Mesenchymal stem cell (in vitro differentiated cells and primary cell): Measurements from ENCODE around the gene ZNF41.

Experiments used
- DNase-seq: peaks from one replicate; pipeline ENCODE4 v3.0.0-alpha.2; 2013
- H2AFZ ChIP-seq: one replicate; pipeline ENCODE4 v1.6.1; 2013; ENCODE audit warnings: low read depth, mild to moderate bottlenecking, control low read depth, inconsistent platforms, low read length, moderate library complexity
- H2AK5ac ChIP-seq: 2 replicates; pipeline ENCODE4 v1.6.1; 2013; ENCODE audit warnings: low read length, moderate library complexity, mild to moderate bottlenecking, inconsistent platforms; ENCODE audit not compliant: severe bottlenecking
- H2BK120ac ChIP-seq: one replicate; pipeline ENCODE4 v1.6.1; 2013; ENCODE audit warnings: low read depth, mild to moderate bottlenecking, inconsistent platforms, low read length, moderate library complexity
- H2BK12ac ChIP-seq, 2 experiments: one replicate each; pipeline ENCODE4 v1.6.1; 2013; ENCODE audit warnings: inconsistent platforms in 2 of 2, low read length in 2 of 2, mild to moderate bottlenecking in 2 of 2, moderate library complexity in 2 of 2, control low read depth in 1 of 2
- H2BK15ac ChIP-seq: one replicate; pipeline ENCODE4 v1.6.1; 2013; ENCODE audit warnings: mild to moderate bottlenecking, low read depth, inconsistent platforms; ENCODE audit not compliant: poor library complexity, severe bottlenecking
- H2BK5ac ChIP-seq: 2 replicates; pipeline ENCODE4 v1.6.1; 2013; ENCODE audit warnings: low read depth, mild to moderate bottlenecking, low read length, control low read depth, inconsistent platforms; ENCODE audit not compliant: poor library complexity, severe bottlenecking
- H3K14ac ChIP-seq, 2 experiments: one replicate each; pipeline ENCODE4 v1.6.1; 2013; ENCODE audit warnings: inconsistent platforms in 2 of 2, low read length in 2 of 2, control low read depth in 1 of 2, mild to moderate bottlenecking in 1 of 2, moderate library complexity in 1 of 2
- H3K18ac ChIP-seq, 2 experiments: one replicate each; pipeline ENCODE4 v1.6.1; 2013; ENCODE audit warnings: inconsistent platforms in 2 of 2, low read length in 2 of 2, control low read depth in 1 of 2, low read depth in 1 of 2, mild to moderate bottlenecking in 1 of 2
- H3K23ac ChIP-seq, 2 experiments: one replicate each; pipeline ENCODE4 v1.6.1; 2013; ENCODE audit warnings: inconsistent platforms in 2 of 2, low read length in 2 of 2, mild to moderate bottlenecking in 2 of 2, moderate library complexity in 2 of 2, control low read depth in 1 of 2
- H3K27ac ChIP-seq: 2 replicates; pipeline ENCODE4 v1.5.1; 2013; ENCODE audit warnings: mild to moderate bottlenecking, moderate library complexity, low read length, control low read depth, inconsistent platforms; ENCODE audit not compliant: poor library complexity, severe bottlenecking
- H3K27me3 ChIP-seq, 2 experiments: 2 replicates each; pipeline versions ENCODE4 v1.6.1 to v1.7.0; 2013; ENCODE audit warnings: low read length in 2 of 2, mild to moderate bottlenecking in 2 of 2, moderate library complexity in 2 of 2, control low read depth in 1 of 2, inconsistent platforms in 1 of 2; ENCODE audit not compliant: control insufficient read depth in 1 of 2, insufficient read depth in 1 of 2
- H3K36me3 ChIP-seq, 2 experiments: 2 replicates each; pipeline versions ENCODE4 v1.6.1 to v1.7.0; 2013; ENCODE audit warnings: low read length in 2 of 2, control low read depth in 1 of 2, inconsistent platforms in 1 of 2, low read depth in 1 of 2, mild to moderate bottlenecking in 1 of 2; ENCODE audit not compliant: insufficient read depth in 2 of 2, control insufficient read depth in 1 of 2
- H3K4ac ChIP-seq, 2 experiments: one replicate each; pipeline ENCODE4 v1.6.1; 2013; ENCODE audit warnings: inconsistent platforms in 2 of 2, low read length in 2 of 2, mild to moderate bottlenecking in 2 of 2, moderate library complexity in 2 of 2, control low read depth in 1 of 2, low read depth in 1 of 2
- H3K4me1 ChIP-seq: 2 replicates; pipeline ENCODE4 v1.6.1; 2013; ENCODE audit warnings: low read depth, low read length, control low read depth; ENCODE audit not compliant: control insufficient read depth, insufficient read depth
- H3K4me2 ChIP-seq: 2 replicates; pipeline ENCODE4 v1.6.1; 2013; ENCODE audit warnings: low read length, mild to moderate bottlenecking, inconsistent platforms; ENCODE audit not compliant: poor library complexity, severe bottlenecking
- H3K4me3 ChIP-seq, 2 experiments: 2 replicates each; pipeline versions ENCODE4 v1.5.1 to v1.7.0; 2013; ENCODE audit warnings: low read length in 2 of 2, mild to moderate bottlenecking in 2 of 2, control low read depth in 1 of 2, low read depth in 1 of 2; ENCODE audit not compliant: insufficient read depth in 1 of 2
- H3K79me1 ChIP-seq: replicated peaks from 2 replicates; pipeline ENCODE4 v1.6.1; 2013; ENCODE audit warnings: mild to moderate bottlenecking, control low read depth, low read length, inconsistent platforms; ENCODE audit not compliant: poor library complexity, severe bottlenecking
- H3K9ac ChIP-seq: 2 replicates; pipeline ENCODE4 v1.7.0; 2013; ENCODE audit warnings: mild to moderate bottlenecking, low read length, moderate library complexity
- H3K9me3 ChIP-seq: 2 replicates; pipeline ENCODE4 v1.7.0; 2013; ENCODE audit warnings: mild to moderate bottlenecking, low read length; ENCODE audit not compliant: control insufficient read depth
- H4K8ac ChIP-seq: one replicate; pipeline ENCODE4 v1.6.1; 2013; ENCODE audit warnings: inconsistent platforms, mild to moderate bottlenecking, low read length, moderate library complexity
- H4K91ac ChIP-seq: one replicate; pipeline ENCODE4 v1.6.1; 2013; ENCODE audit warnings: mild to moderate bottlenecking, low read length, inconsistent platforms
- WGBS: methylation state at CpG from one replicate; pipeline ENCODE4 v1.1.7; 2013; ENCODE audit warnings: mixed read lengths; 5-methylcytosine and 5-hydroxymethylcytosine counted together

The ZNF41 gene

DNA sequence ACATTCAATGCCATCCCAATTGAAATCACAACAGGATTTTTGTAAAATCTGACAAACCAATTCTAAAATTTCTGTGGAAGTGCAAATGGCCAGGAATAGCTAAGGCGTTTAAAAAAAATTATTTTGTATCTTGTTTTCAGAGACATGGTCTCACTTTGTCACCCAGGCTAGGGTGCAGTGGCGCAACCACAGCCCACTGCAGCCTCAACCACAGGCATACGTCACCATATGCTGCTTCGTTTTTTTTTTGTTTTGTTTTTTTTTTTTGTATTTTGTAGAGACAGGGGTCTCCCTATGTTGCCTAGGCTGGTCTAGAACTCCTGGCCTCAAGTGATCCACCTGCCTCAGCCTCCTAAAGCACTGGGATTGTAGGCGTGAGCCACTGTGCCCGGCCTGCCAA is 24.5 kb downstream of the ZNF41 start:
- H2BK12ac ChIP-seq: no peak overlapping the region
- H3K4me2 ChIP-seq: no peak overlapping the region
- H3K23ac ChIP-seq: no peak overlapping the region
- H3K4me3 ChIP-seq: no peak overlapping the region
- H3K27ac ChIP-seq: no peak overlapping the region
- WGBS: 98% methylated on average over 5 of the region's 6 CpGs
- H2BK120ac ChIP-seq: no peak overlapping the region
- no peaks in the 10 kb centered on the region for H3K27me3 ChIP-seq
- peaks cover 15 to 38% of the 10 kb centered on the region in 2 experiments for H3K36me3 ChIP-seq
- H3K79me1 ChIP-seq: peaks cover 3% of the 10 kb centered on the region
- no peak overlapping the region for H2BK15ac ChIP-seq
- H2BK5ac ChIP-seq: no peak overlapping the region
- H3K4ac ChIP-seq: no peak overlapping the region
- DNase-seq: no peak
- H3K14ac ChIP-seq: no peak overlapping the region
- no peak overlapping the region for H3K18ac ChIP-seq
- H3K9ac ChIP-seq: no peak overlapping the region
- H2AK5ac ChIP-seq: no peak overlapping the region
- no peak overlapping the region for H4K8ac ChIP-seq
- H4K91ac ChIP-seq: no peak overlapping the region
- H2AFZ ChIP-seq: no peak overlapping the region
- H3K9me3 ChIP-seq: peaks cover 39% of the 10 kb centered on the region
- no peaks in the 10 kb centered on the region for H3K4me1 ChIP-seq

DNA sequence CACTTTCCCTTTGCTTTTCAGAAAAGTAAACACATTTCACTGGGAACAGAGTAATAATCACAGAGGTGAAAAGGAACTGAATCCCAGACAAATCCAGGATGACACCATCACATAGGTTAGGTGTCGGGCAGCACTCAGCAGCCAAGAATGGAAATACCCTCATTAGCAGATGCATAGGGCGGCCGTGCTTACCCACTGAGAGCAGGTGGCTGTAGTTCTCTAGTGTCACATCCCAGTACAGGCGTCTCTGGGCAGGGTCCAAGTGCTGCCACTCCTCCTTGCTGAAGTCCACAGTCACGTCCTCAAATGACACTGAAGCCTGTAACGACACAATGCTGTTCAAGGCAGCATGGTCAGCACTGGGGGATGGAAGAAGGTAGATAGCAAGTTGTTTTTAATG is 26.9 kb downstream of the ZNF41 start:
- Histone ChIP-seq H3K4me2 (no peak overlapping the region), H3K4me1 (no peaks in the 10 kb centered on the region), H3K27me3 (no peaks in the 10 kb centered on the region), H2BK15ac (no peak overlapping the region), H3K4ac (no peak overlapping the region), H4K8ac (no peak overlapping the region), H2AFZ (no peak overlapping the region), H4K91ac (no peak overlapping the region), H3K9ac (no peak overlapping the region), H2AK5ac (no peak overlapping the region), H3K27ac (no peak overlapping the region), H3K18ac (no peak overlapping the region), H3K79me1 (no peaks in the 10 kb centered on the region), H2BK5ac (no peak overlapping the region), H3K36me3 (peaks cover 22 to 53% of the 10 kb centered on the region in 2 experiments), H2BK120ac (no peak overlapping the region), H3K9me3 (peaks cover 60% of the 10 kb centered on the region), H3K23ac (no peak overlapping the region), H3K14ac (no peak overlapping the region), H2BK12ac (no peak overlapping the region), H3K4me3 (no peak overlapping the region)
- DNase-seq: no peak
- WGBS: 97% methylated on average over 6 of the region's 6 CpGs

DNA sequence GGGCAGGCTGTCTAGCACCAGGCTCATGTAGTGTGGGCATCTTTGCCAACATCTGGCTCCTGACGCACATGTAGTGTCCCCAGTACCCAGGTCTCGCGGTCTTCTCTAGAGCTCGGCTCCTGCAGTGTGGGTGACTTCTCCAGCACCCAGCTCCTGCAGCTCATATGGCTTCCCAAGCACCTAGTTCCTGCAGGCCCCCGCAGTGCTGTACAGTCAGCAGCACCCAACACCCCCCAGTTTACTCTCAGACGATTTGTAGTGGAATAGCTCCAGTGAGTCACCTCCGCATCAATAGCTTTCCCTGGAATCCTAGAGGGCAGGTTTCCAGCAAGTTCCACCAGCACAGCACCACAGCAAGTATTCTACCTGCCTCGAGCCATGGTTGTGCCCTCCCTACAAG is 30.9 kb downstream of the ZNF41 start:
- DNase-seq: no peak
- Histone ChIP-seq H2AK5ac (no peak overlapping the region), H3K36me3 (peaks cover 31 to 84% of the 10 kb centered on the region in 2 experiments), H2BK120ac (no peak overlapping the region), H3K4me2 (no peak overlapping the region), H2BK5ac (no peak overlapping the region), H3K4me1 (no peaks in the 10 kb centered on the region), H4K91ac (no peak overlapping the region), H4K8ac (no peak overlapping the region), H3K9me3 (peaks cover 87% of the 10 kb centered on the region), H2BK15ac (no peak overlapping the region), H3K4ac (no peak overlapping the region), H2BK12ac (no peak overlapping the region), H3K79me1 (no peaks in the 10 kb centered on the region), H3K18ac (no peak overlapping the region), H3K27me3 (no peaks in the 10 kb centered on the region), H3K23ac (no peak overlapping the region), H3K4me3 (peak overlapping the region in 1 of 2 experiments; percentile 41), H3K14ac (no peak overlapping the region), H3K9ac (no peak overlapping the region), H3K27ac (no peak overlapping the region), H2AFZ (no peak overlapping the region)
- WGBS: 97% methylated on average over 8 of the region's 8 CpGs

DNA sequence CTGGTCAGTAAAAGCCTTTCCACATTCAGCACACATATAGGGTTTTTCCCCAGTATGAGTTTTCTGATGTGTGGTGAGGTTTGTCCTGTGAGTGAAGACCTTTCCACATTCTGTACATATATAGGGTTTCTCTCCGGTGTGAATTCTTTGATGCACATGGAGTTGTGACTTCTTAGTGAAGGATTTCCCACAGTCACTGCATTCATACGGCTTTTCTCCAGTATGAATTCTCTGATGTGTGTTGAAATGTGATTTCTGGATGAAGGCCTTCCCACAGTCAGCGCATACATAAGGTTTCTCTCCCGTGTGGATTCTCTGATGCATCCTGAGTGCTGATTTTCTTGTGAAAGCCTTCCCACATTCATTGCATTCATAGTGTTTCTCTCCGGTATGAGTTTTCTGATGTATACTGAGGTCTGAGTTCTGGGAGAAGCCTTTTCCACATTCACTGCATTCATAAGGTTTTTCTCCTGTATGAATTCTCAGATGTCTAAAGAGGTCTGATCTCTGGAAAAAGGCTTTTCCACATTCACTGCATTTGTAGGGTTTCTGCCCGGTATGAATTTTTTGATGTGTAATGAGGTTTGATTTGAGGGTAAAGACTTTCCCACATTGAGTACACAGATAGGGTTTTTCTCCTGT is 34.7 kb downstream of the ZNF41 start:
- Histone ChIP-seq H3K23ac (no peak overlapping the region), H3K4me3 (peak overlapping the region in 1 of 2 experiments; percentile 59), H3K4me1 (no peaks in the 10 kb centered on the region), H3K14ac (no peak overlapping the region), H3K9ac (no peak overlapping the region), H4K91ac (no peak overlapping the region), H2BK120ac (no peak overlapping the region), H3K36me3 (peaks cover 18 to 52% of the 10 kb centered on the region in 2 experiments), H2BK12ac (no peak overlapping the region), H2BK5ac (no peak overlapping the region), H2AK5ac (no peak overlapping the region), H3K18ac (no peak overlapping the region), H3K4me2 (no peak overlapping the region), H3K27me3 (no peaks in the 10 kb centered on the region), H3K4ac (no peak overlapping the region), H2AFZ (no peak overlapping the region), H3K9me3 (peaks cover 87% of the 10 kb centered on the region), H3K27ac (no peak overlapping the region), H3K79me1 (no peaks in the 10 kb centered on the region), H2BK15ac (no peak overlapping the region), H4K8ac (no peak overlapping the region)
- no peak for DNase-seq
- WGBS: 100% methylated on average over 4 of the region's 6 CpGs
